ENCODE measurements around the gene AIFM2. TPM values are rescaled to one million over a fixed set of nuclear protein-coding genes. Genes with fewer than 3 reads are reported as not detected.

AIFM2 gene
- total and polyA plus RNA-seq, 2 donors (not counting 3 experiments of a cell fraction or from before 2014, with no cell fraction given), result 6.9 to 8.7 TPM

DNA sequence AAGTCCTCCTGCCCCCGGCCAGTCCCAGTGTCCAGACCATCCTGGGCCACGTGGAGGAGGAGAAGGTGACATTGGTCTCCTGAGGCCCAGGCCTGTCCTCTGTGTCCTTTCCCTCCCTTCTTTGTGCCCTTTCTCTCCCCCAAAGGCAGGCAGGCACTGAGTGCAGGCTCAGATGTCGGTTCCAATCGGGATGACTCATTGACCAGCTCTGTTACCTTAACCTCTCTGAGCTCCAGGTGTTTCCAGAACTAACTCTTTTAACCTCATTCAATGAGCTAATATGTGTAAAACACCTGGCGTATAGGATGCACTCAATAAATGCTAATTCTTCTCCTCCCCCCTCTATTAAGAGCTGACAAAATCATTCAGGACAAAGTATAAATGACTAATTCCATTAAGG lies 54.3 kb downstream of the AIFM2 start:
- Histone ChIP-seq H3K9me1 (replicated peaks; ENCODE audit: control insufficient read depth, extremely low read depth, insufficient read depth, low read length) (no peaks in the 10 kb centered on the region), H2AFZ (ENCODE audit: low read depth, low read length) (no peak overlapping the region), H3K36me3 (ENCODE audit: control insufficient read depth in 2 of 2, extremely low read depth in 1 of 2, insufficient read depth in 2 of 2, low read length in 2 of 2) (no peaks in the 10 kb centered on the region), H3K9me3 (replicated peaks; ENCODE audit: control insufficient read depth, insufficient read depth, low read length) (no peaks in the 10 kb centered on the region), H3K27me3 (ENCODE audit: control insufficient read depth in 2 of 2, insufficient read depth in 2 of 2, low read length in 2 of 2) (peaks cover 6 to 7% of the 10 kb centered on the region in 2 experiments), H3K79me2 (ENCODE audit: control insufficient read depth, insufficient read depth, low read length) (no peaks in the 10 kb centered on the region), H3K27ac (ENCODE audit: insufficient read depth, low read depth, low read length) (no peak overlapping the region), H3K4me3 (replicated peaks in 1 of 3; ENCODE audit: insufficient read depth in 1 of 3, low read depth in 1 of 3, low read length in 3 of 3) (no peak overlapping the region), H3K9ac (replicated peaks; ENCODE audit: extremely low read depth, insufficient read depth, low read length) (no peak overlapping the region), H4K20me1 (replicated peaks; ENCODE audit: control insufficient read depth, extremely low read depth, insufficient read depth, low read length) (no peaks in the 10 kb centered on the region), H3K4me2 (ENCODE audit: insufficient read depth, low read length) (no peak overlapping the region), H3K4me1 (ENCODE audit: control insufficient read depth, extremely low read depth, insufficient read depth, low read length) (no peaks in the 10 kb centered on the region)
- ChIA-PET CTCF (interaction anchor here (1.2 to 1.5 kb wide), 2 partner anchors 12 to 37 kb away, joined by 3 read pairs; no protein-coding TSS in a partner anchor), POLR2A (no interaction called here)
- no TSS peak for BruUV-seq (replicated peaks)
- intact Hi-C loops (cut with micrococcal nuclease), result no loop called here
- FAIRE-seq (no peak), DNase-seq (ENCODE audit: low read depth, low spot score) (no peak)
- dilution Hi-C loops (cut with MboI; ENCODE audit: extremely low pct_ligation_motif_present, low sequenced_read_pairs), result no loop called here
- TF ChIP-seq JUN (IDR thresholded peaks at IDR 0.05; ENCODE audit: borderline replicate concordance, insufficient read depth, insufficient read length, low read depth) (no peak), POLR2AphosphoS5 (IDR thresholded peaks at IDR 0.05; ENCODE audit: insufficient read depth, low read depth, low read length) (no peak), POLR2A (IDR thresholded peaks at IDR 0.05; ENCODE audit: low read depth, low read length) (no peak), FOS (IDR thresholded peaks at IDR 0.05; ENCODE audit: borderline replicate concordance, insufficient read depth, low read length) (no peak), MYC (IDR thresholded peaks at IDR 0.05; ENCODE audit: low read depth, low read length) (no peak), EZH2 (IDR thresholded peaks at IDR 0.05; ENCODE audit: borderline replicate concordance, low read depth, low read length, severe bottlenecking) (no peak), GATA2 (IDR thresholded peaks at IDR 0.05; ENCODE audit: insufficient read depth, insufficient read length, low read depth, low read length) (no peak), CTCF (IDR thresholded peaks at IDR 0.05; ENCODE audit: extremely low read depth in 1 of 2, insufficient read depth in 1 of 2, low read depth in 1 of 2, low read length in 2 of 2) (no peak)
- TF ChIP-seq, protein P1, sequence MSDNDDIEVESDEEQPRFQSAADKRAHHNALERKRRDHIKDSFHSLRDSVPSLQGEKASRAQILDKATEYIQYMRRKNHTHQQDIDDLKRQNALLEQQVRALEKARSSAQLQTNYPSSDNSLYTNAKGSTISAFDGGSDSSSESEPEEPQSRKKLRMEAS (IDR thresholded peaks at IDR 0.05; ENCODE audit: insufficient read depth, insufficient read length), result no peak

All from endothelial cell of umbilical vein (primary cell).